ENCODE results near the gene PSORS1C2.
"Not testable (repeated sequence)": the region's sequence is repeated elsewhere in the genome, so short reads cannot be mapped to it uniquely, and the experiment has no call there.

Gene PSORS1C2

GRCh38 chr6:31165064-31165832 lies 26.4 kb upstream of the PSORS1C2 start:
- DNase-seq = peak in 1 of 2 experiments; percentile 60

- not testable (repeated sequence) for DNase-seq
Measured at GRCh38 chr6:31164475-31165063, 25.7 kb upstream of the PSORS1C2 start.

DNA sequence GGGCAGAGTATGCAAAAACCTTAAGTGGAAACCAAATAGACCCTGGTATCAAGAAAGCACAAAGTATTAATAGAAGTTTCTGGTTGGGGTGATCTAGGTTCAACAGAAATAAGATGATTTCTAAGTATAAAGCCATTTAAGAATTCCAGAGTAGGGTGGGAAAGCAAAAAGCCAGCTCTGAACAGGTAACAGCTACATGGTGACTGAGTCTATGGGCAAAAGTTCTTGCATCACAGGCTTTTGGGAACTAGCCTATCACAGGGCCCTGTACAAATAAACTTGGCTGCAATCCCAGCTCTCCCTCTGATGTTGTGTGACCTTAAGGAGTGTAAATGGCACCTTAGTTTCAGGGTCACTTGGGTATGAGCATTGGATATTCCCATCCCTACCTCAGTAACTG lies 25.1 kb upstream of the PSORS1C2 start:
- DNase-seq = no peak

- no peak for DNase-seq
Measured at GRCh38 chr6:31162463-31163165, 23.7 kb upstream of the PSORS1C2 start.

DNA sequence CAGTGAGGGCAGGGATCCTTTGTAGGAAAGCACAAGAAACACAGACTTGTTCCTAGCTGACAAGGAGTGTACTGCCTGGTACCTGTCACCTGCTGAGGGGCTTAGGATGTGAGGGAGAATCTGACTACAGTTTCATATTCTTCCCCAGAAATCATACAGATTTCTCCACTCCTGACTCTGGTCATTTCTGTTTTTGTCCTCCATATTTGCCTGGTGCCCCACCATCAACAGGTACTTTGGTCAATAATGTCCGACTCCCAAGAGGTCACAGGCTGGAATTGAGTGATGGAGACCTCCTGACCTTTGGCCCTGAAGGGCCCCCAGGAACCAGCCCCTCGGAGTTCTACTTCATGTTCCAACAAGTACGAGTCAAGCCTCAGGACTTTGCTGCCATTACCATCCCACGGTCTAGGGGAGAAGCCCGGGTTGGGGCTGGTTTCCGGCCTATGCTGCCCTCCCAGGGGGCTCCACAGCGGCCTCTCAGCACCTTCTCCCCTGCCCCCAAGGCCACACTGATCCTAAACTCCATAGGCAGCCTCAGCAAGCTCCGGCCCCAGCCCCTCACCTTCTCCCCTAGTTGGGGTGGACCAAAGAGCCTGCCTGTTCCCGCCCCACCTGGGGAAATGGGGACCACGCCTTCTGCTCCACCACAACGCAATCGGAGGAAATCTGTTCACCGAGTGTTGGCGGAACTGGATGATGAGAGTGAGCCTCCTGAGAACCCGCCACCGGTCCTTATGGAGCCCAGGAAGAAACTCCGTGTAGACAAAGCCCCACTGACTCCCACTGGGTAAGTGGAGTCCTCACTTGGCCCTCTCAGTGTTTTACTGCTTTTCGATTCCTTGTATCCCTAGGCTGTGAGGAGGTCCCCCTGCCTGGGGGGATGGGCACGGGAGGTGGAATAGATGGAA lies 22.6 kb upstream of the PSORS1C2 start:
- DNase-seq = no peak

GRCh38 chr6:31158863-31159855 lies 20.3 kb upstream of the PSORS1C2 start:
- DNase-seq = peak in 1 of 2 experiments; percentile 34

GRCh38 chr6:31158140-31158862 lies 19.4 kb upstream of the PSORS1C2 start, which contains the start of gene TCF19:
Gene TCF19 (plus strand): TSS chr6:31158589. CDS start chr6:31159470, 881 bp downstream.
- DNase-seq = peak; percentile 98 to 99

DNA sequence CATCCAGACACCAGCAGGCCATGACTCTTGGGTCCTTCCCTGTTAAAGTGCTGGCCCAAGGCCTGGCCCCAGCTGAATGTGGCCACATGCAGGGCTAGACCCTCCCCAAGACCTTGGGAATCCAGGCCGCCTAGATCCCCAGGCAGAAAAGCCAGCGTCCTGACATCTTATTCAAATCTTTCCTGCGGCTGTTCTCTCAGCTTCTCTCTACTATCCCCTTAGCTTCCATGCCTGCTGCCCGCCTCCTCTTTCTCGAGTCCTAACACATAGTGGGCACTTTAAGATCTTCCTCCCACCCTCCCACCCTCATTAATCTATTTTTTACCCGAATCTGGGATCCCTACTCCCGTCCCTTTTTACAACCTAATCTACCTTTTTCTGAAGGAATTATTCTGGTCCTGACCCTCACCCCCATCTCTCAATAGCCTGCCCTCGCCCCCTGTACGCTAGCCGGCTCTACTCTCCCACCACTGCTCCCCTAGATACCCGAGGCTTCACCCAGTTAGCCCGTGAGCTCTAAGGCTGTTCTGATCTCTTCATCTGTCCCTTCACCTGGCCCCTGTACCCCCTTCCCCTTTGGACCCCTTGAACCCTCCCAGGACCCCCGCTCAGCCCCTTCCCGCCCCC lies 18.8 kb upstream of the PSORS1C2 start, which contains the start of gene CCHCR1:
Gene CCHCR1, minus strand, starts transcription at position 290 of the 627 bp plus-strand sequence. Its CDS starts 202 bp downstream, at position 88.
- DNase-seq = no peak

- DNase-seq = no peak
Measured at GRCh38 chr6:31156641-31157040, 17.8 kb upstream of the PSORS1C2 start.

DNA sequence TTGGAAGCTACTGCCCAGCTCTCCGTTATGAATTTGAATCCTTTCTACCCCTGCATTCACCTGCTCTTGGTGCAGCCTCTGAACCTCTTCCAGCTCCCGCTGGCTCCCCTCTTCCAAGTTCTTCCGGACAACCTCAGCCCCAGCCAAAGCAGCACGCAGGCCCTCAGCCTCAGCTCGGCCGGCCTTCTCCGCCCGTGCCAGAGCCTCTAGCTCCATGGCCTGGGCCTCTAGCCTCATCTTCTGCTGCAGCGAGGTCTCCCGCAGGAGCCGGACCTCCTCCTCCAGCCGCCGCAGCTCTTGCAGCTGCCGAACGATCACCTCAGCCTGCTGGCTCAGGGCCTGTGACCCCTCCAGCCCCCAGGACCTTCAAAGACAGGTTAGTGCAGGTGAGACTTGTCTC lies 15.6 kb upstream of the PSORS1C2 start:
- DNase-seq = no peak

- DNase-seq = no peak
Measured at GRCh38 chr6:31152781-31153180, 13.9 kb upstream of the PSORS1C2 start.

DNA sequence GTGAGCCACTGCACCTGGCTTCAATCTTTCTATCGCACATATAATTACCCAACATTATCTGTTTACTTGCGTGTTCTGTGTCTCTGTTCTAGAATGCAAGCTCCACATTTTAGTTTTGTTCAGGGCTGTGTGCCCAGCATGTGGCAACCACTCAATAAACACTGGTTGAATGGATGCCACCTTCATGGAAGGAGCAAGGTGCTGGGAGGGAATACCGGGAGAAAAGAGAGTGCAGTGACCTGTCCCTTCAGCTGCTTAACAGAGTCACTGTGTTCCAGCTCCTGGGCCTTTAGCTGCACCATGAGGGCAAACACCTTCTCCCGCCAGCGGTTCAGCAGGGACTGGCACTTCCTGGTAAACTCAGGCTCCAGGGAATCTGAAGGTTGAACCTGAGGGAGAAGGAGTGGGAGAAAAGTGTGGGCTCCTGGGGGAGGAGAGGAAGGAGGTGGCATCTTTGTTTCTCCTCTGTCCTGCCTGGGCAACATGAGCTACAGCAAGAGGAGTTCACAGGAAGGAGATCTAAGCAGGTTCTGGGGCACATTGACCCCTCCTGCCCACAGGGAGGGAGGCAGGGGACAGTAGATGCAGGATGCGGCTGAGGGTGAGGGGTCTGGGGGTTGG lies 11.1 kb upstream of the PSORS1C2 start:
- no peak for DNase-seq

DNA sequence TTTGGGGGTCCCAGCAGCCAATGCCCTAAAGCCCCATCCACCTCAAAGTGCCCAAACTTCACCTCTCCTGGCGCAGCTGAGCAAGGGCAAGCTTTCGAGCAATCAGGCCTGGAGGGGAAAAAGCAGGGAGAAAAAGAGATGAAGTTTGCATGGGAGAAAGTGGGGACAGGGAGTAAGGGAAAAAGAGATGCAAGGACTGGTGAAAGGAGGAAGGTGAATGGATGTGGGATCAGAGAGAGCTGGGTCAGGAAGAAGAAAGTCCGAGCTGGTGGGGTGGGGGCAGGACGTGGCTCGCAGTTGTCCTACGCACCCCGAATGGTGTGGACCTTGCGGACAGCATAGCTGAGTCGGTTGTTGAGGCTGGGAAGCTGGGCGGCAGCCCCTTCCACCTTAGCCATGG lies 6.5 kb upstream of the PSORS1C2 start:
- DNase-seq = no peak

GRCh38 chr6:31144970-31145340 lies 6.1 kb upstream of the PSORS1C2 start:
- no peak for DNase-seq

DNA sequence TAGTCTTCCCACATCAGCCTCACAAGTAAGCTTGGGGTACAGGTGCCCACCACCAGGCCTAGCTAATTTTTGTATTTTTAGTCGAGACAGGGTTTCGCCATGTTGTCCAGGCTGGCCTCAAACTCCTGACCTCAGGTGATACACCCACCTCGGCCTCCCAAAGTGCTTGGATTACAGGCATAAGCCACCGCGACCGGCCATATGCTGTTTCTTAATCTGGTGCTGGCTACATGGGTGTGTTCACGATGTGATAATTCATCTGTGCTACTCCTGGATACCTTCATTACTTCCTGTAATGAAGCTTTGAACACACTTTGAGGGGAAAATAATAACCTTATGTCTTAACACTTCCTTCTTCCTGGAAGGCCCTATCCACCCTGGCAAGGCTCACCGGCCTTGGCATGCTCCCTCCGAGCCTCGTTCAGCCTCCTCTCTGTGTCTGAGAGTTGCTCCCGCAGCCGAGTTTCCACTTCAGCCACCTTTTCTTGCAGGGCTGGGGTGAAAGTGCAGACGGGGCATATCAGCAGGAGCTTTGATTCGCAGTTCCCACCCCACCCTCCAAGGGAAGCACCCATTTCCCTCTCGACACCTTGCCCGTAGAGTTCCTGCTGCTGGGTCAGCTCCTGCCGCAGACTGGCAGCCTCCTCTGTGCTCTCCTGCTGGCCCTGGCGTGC lies 5.6 kb upstream of the PSORS1C2 start:
- DNase-seq = peak in 1 of 2 experiments; percentile 3

GRCh38 chr6:31143148-31143547 lies 4.3 kb upstream of the PSORS1C2 start:
- DNase-seq = no peak

GRCh38 chr6:31142361-31142761 lies 3.5 kb upstream of the PSORS1C2 start:
- DNase-seq = peak; percentile 19 to 58

- no peak for DNase-seq
Measured at GRCh38 chr6:31140643-31141042, 1.8 kb upstream of the PSORS1C2 start.

- DNase-seq = no peak
Measured at GRCh38 chr6:31139599-31139998, 733 bp upstream of the PSORS1C2 start.

All from NCI-H524 (cell line).